Heart left ventricle (tissue), 13 donors: ENCODE results near the gene ERBB2.

Experiments
- CTCF ChIP-seq, 12 donors: fragments of 200-600 bp; sonication (generic) in 4 of 12; IDR thresholded peaks; one replicate each; pipeline versions ENCODE4 v1.5.0 to v1.8.0; 2018 to 2022; ENCODE audit warnings: antibody characterized with exemption in 12 of 12, mild to moderate bottlenecking in 5 of 12
- POLR2A ChIP-seq, 2 donors: fragments of 450-650 bp; IDR thresholded peaks; one replicate each; pipeline ENCODE4 v1.6.1; 2017; ENCODE audit warnings: antibody characterized with exemption in 2 of 2, mild to moderate bottlenecking in 2 of 2, moderate library complexity in 2 of 2
- donor health status: ischemic (EF 13 %, LVEDD 7.1; RV severe dilation, severe dysfunction).
- donor health status: DM: no; HTN: yes; CAD: no.
- donor health status: DM: no; HTN: no; CAD: no.
- donor health status: ischemic (EF 25% LVEDD 6.9; RV normal size, moderate dysfunction).
- donor health status: ischemic (EF 25% LVEDD 5.7; RV mildly dilated, moderate dysfunction).
- donor health status: ischemic (EF 35%, LVEDD 5.7; RV mildly dilated, moderate dysfunction).
- donor health status: nonischemic (EF 11% LVEDD 7.7; RV severe dilation, severe dysfunction).
- donor health status: DM: yes; HTN: yes; CAD: no.
- donor health status: PGD.
- donor health status: ischemic (EF 29% LVEDD 5.4; RV normal size, mild dysfunction).
- donor health status: nonischemic (EF 23%, LVEDD 6.1; RV moderate dilation, normal function).

- TF ChIP-seq CTCF (IDR thresholded peaks at IDR 0.05) (no peak), POLR2A (IDR thresholded peaks at IDR 0.05) (no peak)
Measured at GRCh38 chr17:39769974-39770587, 70.2 kb downstream of the ERBB2 start.
